Right atrium auricular region (tissue), 2 donors: ENCODE data around the gene PRKCB. TPM values are rescaled to one million over a fixed set of nuclear protein-coding genes. Genes with fewer than 3 reads are reported as not detected.

Experiments
- DNase-seq: peaks from one replicate; pipeline ENCODE4 v3.0.0-alpha.2; 2019; ENCODE audit warnings: low spot score
- H3K27ac ChIP-seq, 2 donors: fragments of 200-600 bp; sonication (generic); 1 replicate in 1 of 2; 2 replicates in 1 of 2; pipeline ENCODE4 v1.5.1; 2016 to 2019
- H3K27me3 ChIP-seq, 2 donors: fragments of 200-600 bp; sonication (generic); one replicate each; pipeline versions ENCODE4 v1.5.1 to v1.6.0; 2017 to 2019
- H3K36me3 ChIP-seq: fragments of 200-600 bp; sonication (generic); one replicate; pipeline ENCODE4 v1.5.1; 2016
- H3K4me1 ChIP-seq, 2 donors: fragments of 200-600 bp; sonication (generic); one replicate each; pipeline versions ENCODE4 v1.5.1 to v1.6.0; 2017 to 2019
- H3K4me3 ChIP-seq, 2 donors: fragments of 200-600 bp; sonication (generic); 1 replicate in 1 of 2; 2 replicates in 1 of 2; pipeline ENCODE4 v1.5.1; 2017 to 2019; ENCODE audit warnings: mild to moderate bottlenecking in 1 of 2, moderate library complexity in 1 of 2
- H3K9me3 ChIP-seq, 2 donors: fragments of 200-600 bp; sonication (generic); one replicate each; pipeline ENCODE4 v1.5.1; 2019
- total RNA-seq, 2 donors: library from RNA; depleted of rRNA; stranded (reverse); fragments of >200 nt; gene quantifications; one replicate each; pipeline ENCODE4 v1.1.0, GENCODE V29; 2016
- TF ChIP-seq, protein P1 (sequence below), 2 donors: fragments of 200-600 bp; sonication (generic); IDR thresholded peaks; one replicate each; pipeline ENCODE4 v1.5.1; 2019; ENCODE audit warnings: antibody characterized with exemption in 2 of 2

PRKCB gene
- total RNA-seq, 2 donors from 2014 or later, result 0.93 to 3.1 TPM

GRCh38 chr16:23829454-23829853 lies 6.3 kb upstream of the PRKCB start:
- DNase-seq, result no peak
- H3K36me3 ChIP-seq, result no peaks in the 10 kb centered on the region
- TF ChIP-seq, protein P1, sequence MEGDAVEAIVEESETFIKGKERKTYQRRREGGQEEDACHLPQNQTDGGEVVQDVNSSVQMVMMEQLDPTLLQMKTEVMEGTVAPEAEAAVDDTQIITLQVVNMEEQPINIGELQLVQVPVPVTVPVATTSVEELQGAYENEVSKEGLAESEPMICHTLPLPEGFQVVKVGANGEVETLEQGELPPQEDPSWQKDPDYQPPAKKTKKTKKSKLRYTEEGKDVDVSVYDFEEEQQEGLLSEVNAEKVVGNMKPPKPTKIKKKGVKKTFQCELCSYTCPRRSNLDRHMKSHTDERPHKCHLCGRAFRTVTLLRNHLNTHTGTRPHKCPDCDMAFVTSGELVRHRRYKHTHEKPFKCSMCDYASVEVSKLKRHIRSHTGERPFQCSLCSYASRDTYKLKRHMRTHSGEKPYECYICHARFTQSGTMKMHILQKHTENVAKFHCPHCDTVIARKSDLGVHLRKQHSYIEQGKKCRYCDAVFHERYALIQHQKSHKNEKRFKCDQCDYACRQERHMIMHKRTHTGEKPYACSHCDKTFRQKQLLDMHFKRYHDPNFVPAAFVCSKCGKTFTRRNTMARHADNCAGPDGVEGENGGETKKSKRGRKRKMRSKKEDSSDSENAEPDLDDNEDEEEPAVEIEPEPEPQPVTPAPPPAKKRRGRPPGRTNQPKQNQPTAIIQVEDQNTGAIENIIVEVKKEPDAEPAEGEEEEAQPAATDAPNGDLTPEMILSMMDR (IDR thresholded peaks at IDR 0.05), result no peak
- no peak overlapping the region for H3K4me3 ChIP-seq
- no peaks in the 10 kb centered on the region for H3K27me3 ChIP-seq
- no peak overlapping the region for H3K27ac ChIP-seq
- H3K4me1 ChIP-seq, result no peaks in the 10 kb centered on the region
- H3K9me3 ChIP-seq, result peaks cover 0 to 27% of the 10 kb centered on the region in 2 donors

DNA sequence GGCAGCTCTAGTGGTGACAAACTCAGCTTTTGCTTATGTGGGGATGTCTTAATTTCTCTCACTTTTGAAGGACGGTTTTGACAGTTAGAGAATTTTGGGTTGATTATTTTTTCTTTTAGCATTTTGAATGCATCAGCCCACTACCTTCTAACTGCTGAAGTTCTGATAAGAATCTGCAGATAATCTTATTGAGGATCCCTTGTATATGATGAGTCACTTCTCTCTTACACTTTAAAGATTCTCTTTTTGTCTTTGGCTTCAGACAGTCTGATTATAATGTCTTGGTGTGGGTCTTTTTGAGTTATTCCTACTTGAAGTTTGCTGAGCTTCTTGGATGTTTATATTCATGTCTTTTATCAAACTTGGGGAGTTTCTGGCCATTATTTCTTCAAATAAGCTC lies 5.5 kb upstream of the PRKCB start:
- Histone ChIP-seq H3K27ac (no peak overlapping the region), H3K4me1 (no peaks in the 10 kb centered on the region), H3K4me3 (no peak overlapping the region), H3K9me3 (peaks cover 0 to 27% of the 10 kb centered on the region in 2 donors), H3K27me3 (no peaks in the 10 kb centered on the region), H3K36me3 (no peaks in the 10 kb centered on the region)
- DNase-seq, result no peak
- TF ChIP-seq, protein P1 (IDR thresholded peaks at IDR 0.05), result no peak

DNA sequence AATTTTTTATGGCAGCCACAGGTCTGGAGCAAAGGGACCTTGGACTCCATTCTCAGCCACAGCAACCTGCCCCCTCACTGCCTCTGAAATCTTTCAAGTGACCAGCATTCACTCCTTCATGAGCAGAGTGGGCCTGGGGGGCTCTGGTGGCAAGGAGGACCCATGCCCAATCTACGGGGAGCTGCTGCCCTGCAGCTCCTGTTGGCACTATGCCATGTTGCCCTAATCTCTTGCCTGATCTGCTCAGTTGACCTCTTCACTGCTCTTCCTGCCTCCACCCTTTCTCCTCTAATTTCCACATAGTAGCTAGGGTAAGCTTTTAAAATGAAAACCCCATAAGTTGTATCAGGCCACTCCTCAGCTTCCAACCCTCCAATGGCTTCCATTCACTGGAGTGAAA lies 2.9 kb upstream of the PRKCB start:
- peaks cover 0 to 11% of the 10 kb centered on the region in 2 donors for H3K27me3 ChIP-seq
- DNase-seq, result no peak
- H3K27ac ChIP-seq, result no peak overlapping the region
- TF ChIP-seq, protein P1 (IDR thresholded peaks at IDR 0.05), result no peak
- H3K4me3 ChIP-seq, result no peak overlapping the region
- H3K36me3 ChIP-seq, result no peaks in the 10 kb centered on the region
- peaks cover 0 to 8% of the 10 kb centered on the region in 2 donors for H3K4me1 ChIP-seq
- peaks cover 0 to 27% of the 10 kb centered on the region in 2 donors for H3K9me3 ChIP-seq

- H3K4me1 ChIP-seq, result peaks cover 0 to 8% of the 10 kb centered on the region in 2 donors
- no peak overlapping the region for H3K4me3 ChIP-seq
- H3K36me3 ChIP-seq, result no peaks in the 10 kb centered on the region
- H3K27me3 ChIP-seq, result peaks cover 0 to 11% of the 10 kb centered on the region in 2 donors
- TF ChIP-seq, protein P1 (IDR thresholded peaks at IDR 0.05), result no peak
- no peak for DNase-seq
- H3K9me3 ChIP-seq, result peaks cover 0 to 22% of the 10 kb centered on the region in 2 donors
- no peak overlapping the region for H3K27ac ChIP-seq
Measured at GRCh38 chr16:23833504-23833903, 2.3 kb upstream of the PRKCB start.

GRCh38 chr16:23833960-23834685 lies 1.7 kb upstream of the PRKCB start:
- Histone ChIP-seq H3K27ac (no peak overlapping the region), H3K36me3 (no peaks in the 10 kb centered on the region), H3K9me3 (peaks cover 0 to 16% of the 10 kb centered on the region in 2 donors), H3K4me1 (peaks cover 0 to 8% of the 10 kb centered on the region in 2 donors), H3K4me3 (no peak overlapping the region), H3K27me3 (peaks cover 0 to 11% of the 10 kb centered on the region in 2 donors)
- TF ChIP-seq, protein P1 (IDR thresholded peaks at IDR 0.05), result no peak
- no peak for DNase-seq

- Histone ChIP-seq H3K27ac (no peak overlapping the region), H3K27me3 (peaks cover 0 to 11% of the 10 kb centered on the region in 2 donors), H3K36me3 (no peaks in the 10 kb centered on the region), H3K4me1 (peaks cover 0 to 8% of the 10 kb centered on the region in 2 donors), H3K9me3 (no peaks in the 10 kb centered on the region), H3K4me3 (peak overlapping the region; percentile 33 to 46)
- DNase-seq, result no peak
- TF ChIP-seq, protein P1 (IDR thresholded peaks at IDR 0.05), result no peak
Measured at GRCh38 chr16:23836078-23836403, 258 bp downstream of the PRKCB start.
